Fibroblast of lung (primary cell): ENCODE measurements around the gene PTPRF. TPM values are rescaled to one million over a fixed set of nuclear protein-coding genes. Genes with fewer than 3 reads are reported as not detected.

ENCODE experiments used
- DNase-seq, 2 donors: peaks; one replicate each; pipeline versions ENCODE4 v3.0.0 to v3.0.0-alpha.2; 2010; ENCODE audit warnings: low read depth in 2 of 2
- H2AFZ ChIP-seq: 2 replicates; pipeline ENCODE4 v1.5.1; 2012; ENCODE audit warnings: low read length, control low read depth, inconsistent platforms
- H3K27ac ChIP-seq: 2 replicates; pipeline ENCODE4 v1.5.1; 2011; ENCODE audit warnings: low read length, control low read depth; ENCODE audit not compliant: insufficient read depth
- H3K27me3 ChIP-seq: 2 replicates; pipeline ENCODE4 v1.5.1; 2011; ENCODE audit warnings: mild to moderate bottlenecking, low read length; ENCODE audit not compliant: control insufficient read depth, insufficient read depth
- H3K36me3 ChIP-seq: 2 replicates; pipeline ENCODE4 v1.5.1; 2011; ENCODE audit warnings: low read length; ENCODE audit not compliant: control insufficient read depth, insufficient read depth
- H3K4me1 ChIP-seq: 2 replicates; pipeline ENCODE4 v1.5.1; 2011; ENCODE audit warnings: low read length; ENCODE audit not compliant: control insufficient read depth, insufficient read depth; ENCODE audit errors: extremely low read depth
- H3K4me2 ChIP-seq: 2 replicates; pipeline ENCODE4 v1.5.1; 2011; ENCODE audit warnings: low read length, control low read depth; ENCODE audit not compliant: insufficient read depth; ENCODE audit errors: extremely low read depth
- H3K4me3 ChIP-seq, 4 experiments: fragments of 200-600 bp in 1 of 4; sonication (generic) in 1 of 4; replicated peaks in 1 of 4; 2 replicates each; pipeline ENCODE4 v1.5.1; 2011 to 2016; ENCODE audit warnings: low read length in 4 of 4, low read depth in 3 of 4, mild to moderate bottlenecking in 3 of 4, control low read depth in 2 of 4, inconsistent platforms in 1 of 4, mixed read lengths in 1 of 4; ENCODE audit not compliant: insufficient read depth in 1 of 4; ENCODE audit errors: control extremely low read depth in 1 of 4
- H3K79me2 ChIP-seq: 2 replicates; pipeline ENCODE4 v1.5.1; 2012; ENCODE audit warnings: mild to moderate bottlenecking, low read length, inconsistent platforms; ENCODE audit not compliant: control insufficient read depth, insufficient read depth
- H3K9ac ChIP-seq: 2 replicates; pipeline ENCODE4 v1.5.1; 2011; ENCODE audit warnings: mild to moderate bottlenecking, low read length, control low read depth; ENCODE audit not compliant: insufficient read depth
- H3K9me3 ChIP-seq: 2 replicates; pipeline ENCODE4 v1.5.1; 2012; ENCODE audit warnings: low read depth, low read length; ENCODE audit not compliant: control insufficient read depth, insufficient read depth
- H4K20me1 ChIP-seq: 2 replicates; pipeline ENCODE4 v1.5.1; 2011; ENCODE audit warnings: low read length; ENCODE audit not compliant: control insufficient read depth, insufficient read depth; ENCODE audit errors: extremely low read depth
- CTCF ChIP-seq, 2 donors: IDR thresholded peaks in 1 of 2; conservative IDR thresholded peaks in 1 of 2; 1 replicate in 1 of 2; 2 replicates in 1 of 2; pipeline ENCODE4 v1.5.1; 2011 to 2012; ENCODE audit warnings: low read length in 2 of 2, control low read depth in 1 of 2, inconsistent platforms in 1 of 2, low read depth in 1 of 2, mild to moderate bottlenecking in 1 of 2
- EZH2 ChIP-seq: IDR thresholded peaks from 2 replicates; pipeline ENCODE4 v1.5.1; 2012; ENCODE audit warnings: low read length, control low read depth, mild to moderate bottlenecking; ENCODE audit errors: missing control alignments
- polyA plus RNA-seq, 2 donors: library from polyadenylated mRNA; depleted of rRNA in 1 of 2; stranded (reverse) in 1 of 2; unstranded in 1 of 2; fragments of >200 nt; gene quantifications; 2 replicates each; pipeline ENCODE4 v1.2.1, GENCODE V29; 2011 to 2012; ENCODE audit warnings: missing spikeins in 1 of 2
- total RNA-seq: library from RNA; depleted of rRNA; stranded (reverse); fragments of >200 nt; gene quantifications from 2 replicates; pipeline ENCODE4 v1.2.1, GENCODE V29; 2014

PTPRF gene
- total and polyA plus RNA-seq, 2 donors (not counting 1 experiment from before 2014, with no cell fraction given): 45.2 to 52.0 TPM

GRCh38 chr1:43549921-43550597 is 19.4 kb downstream of the PTPRF start:
- peaks cover 12% of the 10 kb centered on the region for H3K36me3 ChIP-seq
- peak overlapping the region in 1 of 4 experiments; percentile 4 for H3K4me3 ChIP-seq
- H3K27ac ChIP-seq: no peak overlapping the region
- no peaks in the 10 kb centered on the region for H3K79me2 ChIP-seq
- no peak overlapping the region for H3K4me2 ChIP-seq
- no peak overlapping the region for H2AFZ ChIP-seq
- peak overlapping the region; percentile 10 for H3K9ac ChIP-seq
- H4K20me1 ChIP-seq: no peaks in the 10 kb centered on the region
- H3K27me3 ChIP-seq: no peaks in the 10 kb centered on the region
- H3K9me3 ChIP-seq: no peaks in the 10 kb centered on the region
- no peak for DNase-seq
- TF ChIP-seq EZH2: no peak
- no peak for TF ChIP-seq CTCF (conservative IDR thresholded peaks at IDR 0.05 in 1 of 2, IDR thresholded peaks at IDR 0.05 in 1 of 2; ENCODE audit: low read depth in 1 of 2, low read length in 2 of 2)
- H3K4me1 ChIP-seq: peaks cover 9% of the 10 kb centered on the region

DNA sequence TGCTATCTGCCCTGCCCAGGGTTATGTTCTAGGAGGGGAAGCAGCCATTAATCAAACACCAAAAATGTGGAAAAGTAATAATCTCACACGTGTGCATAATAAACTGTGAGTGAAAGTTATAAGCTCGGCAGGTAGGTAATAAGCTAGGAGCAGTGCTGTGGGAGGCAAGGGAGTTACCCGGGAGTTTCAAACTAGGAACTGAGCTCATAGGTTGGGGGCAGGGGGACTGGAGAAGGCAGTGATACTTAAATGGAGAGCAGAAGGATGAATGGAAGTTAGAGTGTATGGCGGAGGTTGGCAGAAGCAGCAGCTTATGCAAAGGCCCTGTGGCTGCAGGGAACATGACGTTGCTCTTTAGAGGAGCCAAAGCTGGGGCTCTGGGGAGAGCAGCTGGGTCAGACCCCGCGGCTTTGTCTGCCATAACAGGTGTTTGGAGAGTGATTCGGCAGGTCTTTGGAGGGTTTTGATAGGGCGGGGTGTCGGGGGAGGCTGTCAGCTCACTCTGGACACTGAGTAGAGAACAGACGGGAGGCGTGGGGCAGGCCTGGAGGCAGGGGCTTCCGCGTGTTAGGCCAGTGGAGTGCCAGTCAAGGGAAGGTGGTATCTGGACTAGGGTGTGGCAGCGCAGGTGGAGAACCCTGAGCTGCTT is 20.0 kb downstream of the PTPRF start:
- H4K20me1 ChIP-seq: no peaks in the 10 kb centered on the region
- H3K27me3 ChIP-seq: no peaks in the 10 kb centered on the region
- H2AFZ ChIP-seq: no peak overlapping the region
- H3K4me2 ChIP-seq: no peak overlapping the region
- H3K36me3 ChIP-seq: peaks cover 8% of the 10 kb centered on the region
- peak overlapping the region; percentile 10 for H3K9ac ChIP-seq
- no peak overlapping the region for H3K27ac ChIP-seq
- DNase-seq: no peak
- no peaks in the 10 kb centered on the region for H3K9me3 ChIP-seq
- H3K79me2 ChIP-seq: no peaks in the 10 kb centered on the region
- no peak for TF ChIP-seq EZH2
- no peak for TF ChIP-seq CTCF (conservative IDR thresholded peaks at IDR 0.05 in 1 of 2, IDR thresholded peaks at IDR 0.05 in 1 of 2; ENCODE audit: low read depth in 1 of 2, low read length in 2 of 2)
- H3K4me1 ChIP-seq: peaks cover 9% of the 10 kb centered on the region
- H3K4me3 ChIP-seq: no peak overlapping the region

GRCh38 chr1:43551396-43551888 is 20.8 kb downstream of the PTPRF start:
- DNase-seq: no peak
- Histone ChIP-seq H2AFZ (no peak overlapping the region), H4K20me1 (no peaks in the 10 kb centered on the region), H3K36me3 (peaks cover 8% of the 10 kb centered on the region), H3K4me3 (no peak overlapping the region), H3K27ac (no peak overlapping the region), H3K4me1 (peaks cover 9% of the 10 kb centered on the region), H3K27me3 (no peaks in the 10 kb centered on the region), H3K9ac (no peak overlapping the region), H3K9me3 (no peaks in the 10 kb centered on the region), H3K4me2 (no peak overlapping the region), H3K79me2 (no peaks in the 10 kb centered on the region)
- TF ChIP-seq CTCF (conservative IDR thresholded peaks at IDR 0.05 in 1 of 2, IDR thresholded peaks at IDR 0.05 in 1 of 2; ENCODE audit: low read depth in 1 of 2, low read length in 2 of 2) (no peak), EZH2 (no peak)
